Stimulated activated CD4-positive, alpha-beta T cell treated with anti-CD3 and anti-CD28 coated beads, Interleukin-4, amount 100 ng/mL, for 24 hours (primary cell): Measurements from ENCODE around the gene CCDC175.

Experiments
- DNase-seq: peaks from one replicate; pipeline ENCODE4 v3.0.0-alpha.2; 2020

Gene CCDC175

DNA sequence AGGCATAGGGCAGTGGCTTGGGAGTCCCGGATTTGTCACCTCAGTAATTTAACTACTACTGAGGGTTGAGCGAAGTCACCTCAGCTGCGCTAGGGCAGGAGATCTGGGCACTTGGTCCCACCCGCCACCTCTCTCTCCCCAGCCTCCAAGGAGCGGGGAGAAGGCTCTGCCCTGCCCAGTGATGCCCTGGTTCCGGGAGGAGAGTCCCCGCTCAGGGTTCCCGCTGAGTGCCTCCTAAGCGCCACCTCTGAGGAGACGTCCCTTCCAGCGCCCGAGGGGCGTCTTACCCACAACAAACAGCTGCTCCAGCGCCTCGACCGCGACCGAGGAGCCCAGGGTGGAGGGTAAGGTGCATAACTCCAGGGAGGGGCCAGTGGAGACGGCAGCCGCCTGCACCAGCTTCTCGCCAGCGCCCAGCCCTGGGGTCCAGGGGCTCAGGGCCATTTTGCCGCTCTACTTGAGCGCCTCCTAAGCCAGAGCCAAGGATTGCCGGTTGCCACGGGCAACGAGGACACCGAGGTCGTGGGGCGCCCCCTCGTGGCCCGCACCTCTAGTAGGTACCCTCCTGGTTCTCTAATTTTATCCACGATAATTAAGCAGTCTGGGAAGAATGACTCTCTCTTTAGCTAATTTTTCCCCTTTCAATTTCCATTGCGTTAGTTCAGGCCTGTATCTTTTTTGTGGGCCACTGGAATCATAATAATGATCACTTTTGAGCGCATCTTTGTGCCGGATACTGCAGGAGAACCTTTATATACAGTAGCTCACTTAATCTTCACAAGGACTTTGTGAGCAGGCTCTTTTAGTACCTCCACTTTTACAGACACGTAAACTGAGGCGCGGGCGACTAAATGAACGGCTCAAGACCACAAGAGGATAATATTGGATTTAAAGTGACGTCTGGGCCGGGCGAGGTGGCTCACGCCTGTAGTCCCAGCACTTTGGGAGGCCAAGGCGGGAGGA lies at the start of gene CCDC175:
Gene CCDC175, minus strand, starts transcription at position 481 of the 963 bp plus-strand sequence. Its CDS starts 37 bp downstream, at position 444.
- peak; percentile 80 for DNase-seq

DNA sequence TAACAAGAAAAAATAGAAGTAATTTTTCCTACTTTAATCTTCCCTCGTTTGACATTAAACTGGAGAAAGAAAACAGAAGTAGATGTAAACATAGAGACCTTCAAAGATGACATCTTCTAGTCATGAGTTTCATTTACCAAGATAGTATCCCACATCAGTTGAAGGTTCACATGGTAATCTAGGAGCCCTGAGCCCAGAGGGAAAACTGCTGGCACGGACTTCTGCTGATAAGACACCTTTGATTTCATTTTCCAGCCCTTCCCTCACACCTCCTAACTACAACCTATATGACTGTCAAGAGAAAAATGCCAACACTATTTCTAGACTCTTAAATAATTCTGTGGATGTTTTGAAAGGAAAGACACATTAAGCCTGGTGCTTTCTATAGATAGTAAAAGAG lies 46.0 kb upstream of the CCDC175 start:
- DNase-seq: no peak

- DNase-seq: no peak
Measured at GRCh38 chr14:59619061-59619460, 42.4 kb upstream of the CCDC175 start.

- no peak for DNase-seq
Measured at GRCh38 chr14:59601056-59601455, 24.4 kb upstream of the CCDC175 start.

GRCh38 chr14:59600211-59600945 lies 23.8 kb upstream of the CCDC175 start:
- DNase-seq: no peak

- no peak for DNase-seq
Measured at GRCh38 chr14:59595071-59595470, 18.5 kb upstream of the CCDC175 start.

- DNase-seq: no peak
Measured at GRCh38 chr14:59591641-59592370, 15.2 kb upstream of the CCDC175 start.

GRCh38 chr14:59588101-59588500 lies 11.5 kb upstream of the CCDC175 start:
- DNase-seq: no peak

GRCh38 chr14:59585891-59586554 lies 9.4 kb upstream of the CCDC175 start:
- DNase-seq: no peak

DNA sequence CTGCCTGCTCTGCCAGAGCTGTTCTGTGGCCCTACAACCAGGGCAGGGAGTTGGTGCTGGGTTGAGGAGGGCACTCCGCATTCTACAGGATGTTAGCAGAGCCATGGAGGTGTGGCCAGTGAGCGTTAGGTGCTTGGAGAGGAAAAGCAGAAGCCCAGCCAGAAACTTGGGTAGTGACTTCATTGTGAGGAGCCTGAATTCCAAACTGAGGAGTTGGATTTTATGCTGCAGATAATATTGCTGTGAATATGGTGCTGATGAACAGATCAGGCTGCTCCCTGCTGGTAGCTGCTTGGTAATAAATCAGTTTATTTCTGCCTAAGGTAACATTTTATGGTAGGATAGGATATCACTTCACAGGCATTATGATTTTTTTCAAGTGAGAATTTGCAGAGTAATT lies 7.1 kb upstream of the CCDC175 start:
- DNase-seq: no peak

DNA sequence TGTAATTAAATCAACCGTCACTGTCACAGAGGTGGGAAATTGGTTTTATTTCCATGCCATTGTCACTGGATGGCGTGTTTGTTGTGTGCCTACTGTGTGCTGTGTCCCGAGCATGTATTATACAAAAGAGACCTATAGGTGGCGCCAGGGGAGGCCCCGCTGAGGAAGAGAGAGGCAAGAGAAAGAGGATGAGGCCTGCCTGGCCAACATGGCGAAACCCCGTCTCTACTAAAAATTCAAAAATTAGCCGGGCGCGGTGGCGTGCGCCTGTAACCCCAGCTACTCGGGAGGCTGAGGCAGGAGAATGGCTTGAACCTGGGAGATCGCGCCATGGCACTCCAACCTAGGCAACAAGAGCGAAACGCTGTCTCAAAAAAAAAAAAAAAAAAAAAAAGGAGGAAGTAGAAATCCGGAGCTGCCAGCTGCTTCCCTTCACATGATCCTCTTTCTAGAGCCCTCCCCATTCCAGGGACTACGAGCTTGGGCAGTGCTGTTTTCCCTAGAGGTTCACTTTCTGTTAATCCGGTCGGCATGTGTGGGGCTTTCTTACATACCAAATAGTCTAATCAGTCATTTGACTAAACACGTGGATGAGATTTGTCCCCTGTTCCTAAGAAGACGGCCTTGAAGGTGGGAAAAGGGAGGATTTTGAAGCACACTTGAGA lies 6.4 kb upstream of the CCDC175 start:
- DNase-seq: no peak

- no peak for DNase-seq
Measured at GRCh38 chr14:59582161-59582560, 5.5 kb upstream of the CCDC175 start.

DNA sequence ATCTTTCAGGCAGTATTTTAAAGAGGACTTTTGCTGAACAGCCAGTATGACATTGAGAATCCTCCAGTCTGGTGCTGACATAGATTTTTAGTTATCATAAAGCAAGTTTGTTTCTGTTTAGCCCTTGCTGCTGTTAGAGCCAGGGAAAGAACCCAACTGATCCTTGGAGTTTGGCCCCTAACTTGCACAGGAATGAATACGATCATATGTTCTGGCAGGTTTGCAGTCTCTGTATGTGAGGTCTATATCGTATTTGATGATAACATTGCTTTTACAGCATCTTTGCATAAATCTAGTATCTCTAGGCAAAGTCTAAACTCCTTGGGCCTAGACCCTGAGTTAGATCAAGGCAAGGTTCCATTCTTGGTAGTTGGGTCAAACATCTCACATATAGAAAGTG lies 4.3 kb upstream of the CCDC175 start:
- no peak for DNase-seq

DNA sequence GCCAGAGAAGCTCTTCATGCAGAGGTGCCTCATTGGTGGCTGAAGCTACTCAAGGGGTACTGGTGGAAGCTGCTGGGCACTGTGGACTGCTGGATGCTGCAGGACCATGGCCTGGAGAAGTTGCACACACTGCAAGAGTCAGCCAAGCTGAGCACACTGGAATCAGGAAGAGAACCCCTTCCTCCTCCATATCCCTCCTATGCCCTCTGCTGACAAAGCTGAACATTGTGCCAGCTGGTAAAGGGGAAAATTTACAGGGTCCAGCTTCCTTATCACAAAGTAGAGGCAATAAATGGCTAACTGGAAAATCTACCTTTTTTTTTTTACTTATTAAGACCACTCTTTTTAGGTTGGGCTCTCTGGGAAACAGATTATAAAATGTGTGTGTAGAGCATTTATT lies 6.5 kb downstream of the CCDC175 start:
- DNase-seq: no peak

GRCh38 chr14:59566725-59567124 lies 9.9 kb downstream of the CCDC175 start:
- DNase-seq: no peak

GRCh38 chr14:59566296-59566695 lies 10.3 kb downstream of the CCDC175 start:
- no peak for DNase-seq

- DNase-seq: no peak
Measured at GRCh38 chr14:59565087-59565486, 11.5 kb downstream of the CCDC175 start.

DNA sequence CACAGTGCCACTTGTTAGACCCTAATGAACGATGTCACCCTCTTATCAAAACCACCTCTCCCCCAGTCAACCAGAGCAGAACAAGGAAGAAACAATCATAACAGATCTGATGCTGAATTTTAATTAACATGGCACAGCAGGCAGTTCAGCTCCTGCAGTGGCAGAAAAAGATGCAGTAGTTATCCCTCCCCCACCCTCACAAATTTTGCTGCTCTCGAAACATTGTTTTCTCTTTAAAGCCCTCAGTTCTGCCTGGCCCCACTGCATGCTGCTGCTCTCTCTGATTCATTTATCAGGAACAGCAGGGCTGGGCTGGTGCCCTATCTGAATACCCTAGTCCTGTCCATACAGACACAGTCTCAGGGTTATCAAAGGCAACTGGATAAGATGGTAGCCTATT lies 12.2 kb downstream of the CCDC175 start:
- no peak for DNase-seq

DNA sequence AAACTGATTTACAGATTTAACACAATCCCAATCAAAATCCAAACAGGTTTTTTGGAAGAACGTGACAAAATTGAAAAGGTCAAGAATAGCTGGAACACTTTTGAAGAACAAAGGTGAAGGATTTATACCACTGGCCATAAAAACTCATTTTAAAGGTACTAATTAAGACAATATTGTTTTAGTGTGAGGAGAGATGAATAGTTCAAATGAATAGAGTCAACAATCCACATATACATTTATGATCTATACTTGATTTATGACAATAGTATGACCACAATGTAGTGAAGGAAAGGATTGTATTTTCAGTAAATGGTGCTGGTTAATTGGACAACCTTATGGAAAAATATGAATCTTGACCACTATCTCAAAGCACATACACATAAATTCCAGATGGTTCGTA lies 29.3 kb downstream of the CCDC175 start:
- DNase-seq: no peak

GRCh38 chr14:59543873-59544272 lies 32.7 kb downstream of the CCDC175 start:
- DNase-seq: no peak

DNA sequence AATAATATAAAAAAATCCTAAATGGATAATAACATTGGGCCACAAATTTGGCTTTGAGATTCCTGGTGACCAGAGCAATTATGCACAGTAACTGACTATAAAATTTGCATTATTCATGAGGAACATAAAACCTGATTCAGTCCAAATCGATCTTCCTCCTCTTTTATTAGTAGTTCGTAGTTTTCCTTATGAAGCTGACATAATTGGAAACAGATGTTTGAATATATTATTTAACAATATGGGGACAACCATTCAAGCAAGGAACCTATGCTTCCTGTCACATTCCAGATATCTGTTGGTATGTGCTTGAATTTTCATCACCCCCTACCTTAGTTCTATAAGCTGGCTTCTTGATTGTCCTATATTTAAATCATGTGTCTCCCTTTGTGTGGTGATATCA lies 34.9 kb downstream of the CCDC175 start:
- DNase-seq: no peak

- no peak for DNase-seq
Measured at GRCh38 chr14:59540852-59541251, 35.8 kb downstream of the CCDC175 start.
